K562 (cell line): ENCODE measurements around the gene AKT1S1. TPM values are rescaled to one million over a fixed set of nuclear protein-coding genes. Genes with fewer than 3 reads are reported as not detected.

Experiments
- CEBPG ChIP-seq, 3 experiments: fragments of 200-800 bp in 1 of 3; sonication (Bioruptor generic) in 1 of 3; sonication (generic) in 1 of 3; formaldehyde crosslinking in 1 of 3; IDR thresholded peaks in 2 of 3; conservative IDR thresholded peaks in 1 of 3; 2 replicates each; pipeline versions ENCODE4 v1.6.1 to v1.8.0; 2016 to 2022; ENCODE audit warnings: missing compliant biosample characterization in 2 of 3, missing genetic modification characterization in 2 of 3, mild to moderate bottlenecking in 1 of 3, missing genetic modification reagents in 1 of 3
- CXXC5 ChIP-seq: fragments of 250-450 bp; sonication (Bioruptor Pico); IDR thresholded peaks from 2 replicates; pipeline ENCODE4 v1.8.0; 2022; ENCODE audit warnings: inconsistent platforms, mild to moderate bottlenecking, moderate library complexity
- ETV5 ChIP-seq: sonication (generic); formaldehyde crosslinking; IDR thresholded peaks from 2 replicates; pipeline ENCODE4 v1.4.0; 2020; ENCODE audit warnings: low read depth, mild to moderate bottlenecking, missing genetic modification reagents
- FOXJ2 ChIP-seq: fragments of 200-800 bp; sonication (Bioruptor generic); IDR thresholded peaks from 2 replicates; pipeline ENCODE4 v1.6.1; 2016; ENCODE audit warnings: missing genetic modification characterization, missing compliant biosample characterization
- SIN3B ChIP-seq: fragments of 450-650 bp; IDR thresholded peaks from 2 replicates; pipeline ENCODE4 v1.6.1; 2017; ENCODE audit warnings: low read depth, mild to moderate bottlenecking, moderate library complexity
- SP1 ChIP-seq: sonication (generic); formaldehyde crosslinking; IDR thresholded peaks from 2 replicates; pipeline ENCODE4 v1.8.1; 2022; ENCODE audit warnings: mild to moderate bottlenecking, missing genetic modification reagents
- SREBF2 ChIP-seq: sonication (generic); formaldehyde crosslinking; IDR thresholded peaks from 2 replicates; pipeline ENCODE4 v1.4.0; 2020; ENCODE audit warnings: mild to moderate bottlenecking, missing genetic modification reagents
- ZNF239 ChIP-seq: fragments of 250-450 bp; sonication (Bioruptor Pico); IDR thresholded peaks from 2 replicates; pipeline ENCODE4 v1.4.0; 2020; ENCODE audit warnings: mild to moderate bottlenecking
- ZNF324 ChIP-seq: fragments of 250-450 bp; sonication (Bioruptor Pico); IDR thresholded peaks from 2 replicates; pipeline ENCODE4 v1.4.0; 2020; ENCODE audit warnings: mild to moderate bottlenecking
- ZNF668 ChIP-seq: fragments of 250-450 bp; sonication (Bioruptor Pico); IDR thresholded peaks from 2 replicates; pipeline ENCODE4 v1.8.0; 2022; ENCODE audit warnings: mild to moderate bottlenecking, inconsistent platforms
- ZNF76 ChIP-seq: fragments of 250-450 bp; sonication (Bioruptor Pico); IDR thresholded peaks from 2 replicates; pipeline ENCODE4 v1.4.0; 2020; ENCODE audit warnings: mild to moderate bottlenecking, moderate library complexity, borderline replicate concordance
- ZNF766 ChIP-seq: fragments of 200-800 bp; sonication (Bioruptor generic); conservative IDR thresholded peaks from 2 replicates; pipeline ENCODE4 v1.6.1; 2016; ENCODE audit warnings: missing genetic modification characterization, missing compliant biosample characterization
- polyA plus RNA-seq, 8 experiments: library from polyadenylated mRNA; depleted of rRNA in 4 of 8; stranded (reverse) in 5 of 8; unstranded in 3 of 8; fragments of >200 nt; fragmentation: Nextera tagmentation in 2 of 8; fragmentation: Illumina TruSeq in 1 of 8; extraction: Ambion mirVana in 2 of 8; extraction: Trizol in 1 of 8; gene quantifications; 2 replicates each; pipeline versions ENCODE4 v1.2.1 to v1.2.3, GENCODE V29; 2011 to 2014; ENCODE audit warnings: inconsistent platforms in 1 of 8, missing spikeins in 1 of 8
- total RNA-seq, 7 experiments: library from RNA; depleted of rRNA in 6 of 7; stranded (reverse); fragments of >200 nt in 6 of 7; fragmentation: Illumina TruSeq in 2 of 7; extraction: Trizol in 2 of 7; gene quantifications; 2 replicates each; pipeline versions ENCODE4 v1.2.1 to v1.2.3, GENCODE V29; 2011 to 2021; ENCODE audit warnings: low replicate concordance in 1 of 7
- TF ChIP-seq, protein P1 (sequence below): sonication (generic); formaldehyde crosslinking; IDR thresholded peaks from 2 replicates; pipeline ENCODE4 v1.8.1; 2023; ENCODE audit warnings: mild to moderate bottlenecking, missing genetic modification reagents, moderate library complexity
- TF ChIP-seq, protein P2 (sequence below): fragments of 450-650 bp; formaldehyde crosslinking; IDR thresholded peaks from 2 replicates; pipeline ENCODE4 v1.4.0; 2022; ENCODE audit warnings: missing genetic modification characterization
- TF ChIP-seq, protein P3 (sequence below), 2 experiments: fragments of 200-800 bp in 1 of 2; sonication (Bioruptor generic) in 1 of 2; sonication (generic) in 1 of 2; formaldehyde crosslinking in 1 of 2; IDR thresholded peaks in 1 of 2; conservative IDR thresholded peaks in 1 of 2; 2 replicates each; pipeline versions ENCODE4 v1.5.0 to v1.6.1; 2016 to 2020; ENCODE audit warnings: missing compliant biosample characterization in 1 of 2, missing genetic modification characterization in 1 of 2, missing genetic modification reagents in 1 of 2
- TF ChIP-seq, protein P4 (sequence below): fragments of 450-650 bp; formaldehyde crosslinking; IDR thresholded peaks from 2 replicates; pipeline ENCODE4 v1.4.0; 2020; ENCODE audit warnings: mild to moderate bottlenecking, moderate library complexity
- TF ChIP-seq, protein P5 (sequence below): fragments of 450-650 bp; IDR thresholded peaks from 2 replicates; pipeline ENCODE4 v1.6.1; 2017; ENCODE audit warnings: antibody characterized with exemption, mild to moderate bottlenecking

AKT1S1 gene
- total and polyA plus RNA-seq, 9 of the 15 experiments (the other 6 are each of a cell fraction or from before 2014, with no cell fraction given) = 1.2 to 50.3 (median 17.1) TPM

DNA sequence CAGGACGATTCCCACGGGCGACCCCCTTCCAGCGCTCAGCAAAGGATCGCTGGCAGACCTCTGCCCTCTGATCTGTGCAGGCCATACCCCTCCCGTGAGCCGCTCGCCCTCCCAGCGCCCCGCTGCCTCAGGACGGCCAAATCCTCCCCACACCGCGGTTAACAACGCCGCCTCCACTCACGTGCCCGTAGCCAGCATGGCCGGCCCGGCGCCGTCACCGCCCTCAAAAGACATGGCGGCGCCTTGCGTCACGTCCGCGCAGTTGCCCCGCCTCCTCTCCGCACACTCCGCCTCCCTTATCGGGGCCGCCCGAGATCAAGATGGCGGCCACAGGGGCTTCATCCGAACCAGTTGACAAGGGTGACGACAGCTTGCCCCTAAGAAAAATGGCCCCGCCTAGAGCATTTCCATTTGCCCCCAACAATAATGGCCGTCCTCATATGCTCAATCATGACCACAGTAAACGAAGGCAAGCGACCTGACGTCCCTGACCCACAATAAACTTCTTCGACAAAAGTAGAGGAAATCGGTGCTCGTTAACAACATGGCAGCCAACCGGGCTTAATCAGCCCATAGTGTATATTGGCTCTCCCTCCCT, 634 bp downstream of the AKT1S1 start (continued):
- TF ChIP-seq SP1 (CRISPR knock-in tag) = peak; percentile 90
- TF ChIP-seq SIN3B = peak; percentile 48; the same call in 1 of the 2 replicates
- TF ChIP-seq, protein P1, sequence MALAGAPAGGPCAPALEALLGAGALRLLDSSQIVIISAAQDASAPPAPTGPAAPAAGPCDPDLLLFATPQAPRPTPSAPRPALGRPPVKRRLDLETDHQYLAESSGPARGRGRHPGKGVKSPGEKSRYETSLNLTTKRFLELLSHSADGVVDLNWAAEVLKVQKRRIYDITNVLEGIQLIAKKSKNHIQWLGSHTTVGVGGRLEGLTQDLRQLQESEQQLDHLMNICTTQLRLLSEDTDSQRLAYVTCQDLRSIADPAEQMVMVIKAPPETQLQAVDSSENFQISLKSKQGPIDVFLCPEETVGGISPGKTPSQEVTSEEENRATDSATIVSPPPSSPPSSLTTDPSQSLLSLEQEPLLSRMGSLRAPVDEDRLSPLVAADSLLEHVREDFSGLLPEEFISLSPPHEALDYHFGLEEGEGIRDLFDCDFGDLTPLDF (CRISPR knock-in tag) = 0 out of 2 replicates have a peak, but pooled peaks have one; percentile 72
- no peak for TF ChIP-seq FOXJ2 (tag)
- TF ChIP-seq, protein P2, sequence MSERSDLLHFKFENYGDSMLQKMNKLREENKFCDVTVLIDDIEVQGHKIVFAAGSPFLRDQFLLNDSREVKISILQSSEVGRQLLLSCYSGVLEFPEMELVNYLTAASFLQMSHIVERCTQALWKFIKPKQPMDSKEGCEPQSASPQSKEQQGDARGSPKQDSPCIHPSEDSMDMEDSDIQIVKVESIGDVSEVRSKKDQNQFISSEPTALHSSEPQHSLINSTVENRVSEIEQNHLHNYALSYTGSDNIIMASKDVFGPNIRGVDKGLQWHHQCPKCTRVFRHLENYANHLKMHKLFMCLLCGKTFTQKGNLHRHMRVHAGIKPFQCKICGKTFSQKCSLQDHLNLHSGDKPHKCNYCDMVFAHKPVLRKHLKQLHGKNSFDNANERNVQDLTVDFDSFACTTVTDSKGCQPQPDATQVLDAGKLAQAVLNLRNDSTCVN (CRISPR knock-in tag) = 0 out of 2 replicates have a peak, but pooled peaks have one; percentile 42
- TF ChIP-seq, protein P3, sequence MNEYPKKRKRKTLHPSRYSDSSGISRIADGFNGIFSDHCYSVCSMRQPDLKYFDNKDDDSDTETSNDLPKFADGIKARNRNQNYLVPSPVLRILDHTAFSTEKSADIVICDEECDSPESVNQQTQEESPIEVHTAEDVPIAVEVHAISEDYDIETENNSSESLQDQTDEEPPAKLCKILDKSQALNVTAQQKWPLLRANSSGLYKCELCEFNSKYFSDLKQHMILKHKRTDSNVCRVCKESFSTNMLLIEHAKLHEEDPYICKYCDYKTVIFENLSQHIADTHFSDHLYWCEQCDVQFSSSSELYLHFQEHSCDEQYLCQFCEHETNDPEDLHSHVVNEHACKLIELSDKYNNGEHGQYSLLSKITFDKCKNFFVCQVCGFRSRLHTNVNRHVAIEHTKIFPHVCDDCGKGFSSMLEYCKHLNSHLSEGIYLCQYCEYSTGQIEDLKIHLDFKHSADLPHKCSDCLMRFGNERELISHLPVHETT (CRISPR knock-in tag; conservative IDR thresholded peaks at IDR 0.05 in 1 of 2, IDR thresholded peaks at IDR 0.05 in 1 of 2) = peak in 1 of 2 experiments; percentile 90; a peak in 2 of 4 replicates
- peak; percentile 33; the same call in 1 of the 2 replicates for TF ChIP-seq ZNF76
- no peak for TF ChIP-seq SREBF2
- TF ChIP-seq, protein P4, sequence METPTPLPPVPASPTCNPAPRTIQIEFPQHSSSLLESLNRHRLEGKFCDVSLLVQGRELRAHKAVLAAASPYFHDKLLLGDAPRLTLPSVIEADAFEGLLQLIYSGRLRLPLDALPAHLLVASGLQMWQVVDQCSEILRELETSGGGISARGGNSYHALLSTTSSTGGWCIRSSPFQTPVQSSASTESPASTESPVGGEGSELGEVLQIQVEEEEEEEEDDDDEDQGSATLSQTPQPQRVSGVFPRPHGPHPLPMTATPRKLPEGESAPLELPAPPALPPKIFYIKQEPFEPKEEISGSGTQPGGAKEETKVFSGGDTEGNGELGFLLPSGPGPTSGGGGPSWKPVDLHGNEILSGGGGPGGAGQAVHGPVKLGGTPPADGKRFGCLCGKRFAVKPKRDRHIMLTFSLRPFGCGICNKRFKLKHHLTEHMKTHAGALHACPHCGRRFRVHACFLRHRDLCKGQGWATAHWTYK = peak; percentile 13
- peak; percentile 15; the same call in 1 of the 2 replicates for TF ChIP-seq ZNF239 (CRISPR knock-in tag)
- TF ChIP-seq ETV5 = peak; percentile 50; the same call in 1 of the 2 replicates
- TF ChIP-seq ZNF668 = no peak
- peak; percentile 83 for TF ChIP-seq CXXC5 (CRISPR knock-in tag)
- TF ChIP-seq, protein P5, sequence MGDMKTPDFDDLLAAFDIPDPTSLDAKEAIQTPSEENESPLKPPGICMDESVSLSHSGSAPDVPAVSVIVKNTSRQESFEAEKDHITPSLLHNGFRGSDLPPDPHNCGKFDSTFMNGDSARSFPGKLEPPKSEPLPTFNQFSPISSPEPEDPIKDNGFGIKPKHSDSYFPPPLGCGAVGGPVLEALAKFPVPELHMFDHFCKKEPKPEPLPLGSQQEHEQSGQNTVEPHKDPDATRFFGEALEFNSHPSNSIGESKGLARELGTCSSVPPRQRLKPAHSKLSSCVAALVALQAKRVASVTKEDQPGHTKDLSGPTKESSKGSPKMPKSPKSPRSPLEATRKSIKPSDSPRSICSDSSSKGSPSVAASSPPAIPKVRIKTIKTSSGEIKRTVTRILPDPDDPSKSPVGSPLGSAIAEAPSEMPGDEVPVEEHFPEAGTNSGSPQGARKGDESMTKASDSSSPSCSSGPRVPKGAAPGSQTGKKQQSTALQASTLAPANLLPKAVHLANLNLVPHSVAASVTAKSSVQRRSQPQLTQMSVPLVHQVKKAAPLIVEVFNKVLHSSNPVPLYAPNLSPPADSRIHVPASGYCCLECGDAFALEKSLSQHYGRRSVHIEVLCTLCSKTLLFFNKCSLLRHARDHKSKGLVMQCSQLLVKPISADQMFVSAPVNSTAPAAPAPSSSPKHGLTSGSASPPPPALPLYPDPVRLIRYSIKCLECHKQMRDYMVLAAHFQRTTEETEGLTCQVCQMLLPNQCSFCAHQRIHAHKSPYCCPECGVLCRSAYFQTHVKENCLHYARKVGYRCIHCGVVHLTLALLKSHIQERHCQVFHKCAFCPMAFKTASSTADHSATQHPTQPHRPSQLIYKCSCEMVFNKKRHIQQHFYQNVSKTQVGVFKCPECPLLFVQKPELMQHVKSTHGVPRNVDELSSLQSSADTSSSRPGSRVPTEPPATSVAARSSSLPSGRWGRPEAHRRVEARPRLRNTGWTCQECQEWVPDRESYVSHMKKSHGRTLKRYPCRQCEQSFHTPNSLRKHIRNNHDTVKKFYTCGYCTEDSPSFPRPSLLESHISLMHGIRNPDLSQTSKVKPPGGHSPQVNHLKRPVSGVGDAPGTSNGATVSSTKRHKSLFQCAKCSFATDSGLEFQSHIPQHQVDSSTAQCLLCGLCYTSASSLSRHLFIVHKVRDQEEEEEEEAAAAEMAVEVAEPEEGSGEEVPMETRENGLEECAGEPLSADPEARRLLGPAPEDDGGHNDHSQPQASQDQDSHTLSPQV = no peak
- TF ChIP-seq ZNF324 (CRISPR knock-in tag) = 0 out of 2 replicates have a peak, but pooled peaks have one; percentile 23
- peak; percentile 93 for TF ChIP-seq CEBPG (CRISPR knock-in tag; IDR thresholded peaks at IDR 0.05)
- peak; percentile 80 to 91 for TF ChIP-seq CEBPG (tag; conservative IDR thresholded peaks at IDR 0.05 in 1 of 2, IDR thresholded peaks at IDR 0.05 in 1 of 2)
- peak; percentile 97 for TF ChIP-seq ZNF766 (CRISPR knock-in tag)
